Ovary (tissue), 9 donors: Measurements from ENCODE around the gene GOLGA7B. TPM values are rescaled to one million over a fixed set of nuclear protein-coding genes. Genes with fewer than 3 reads are reported as not detected.

Experiments
- DNase-seq, 5 donors: peaks; one replicate each; pipeline ENCODE4 v3.0.0-alpha.2; 2019 to 2020
- H3K27ac ChIP-seq, 2 donors: fragments of 200-600 bp; one replicate each; pipeline versions ENCODE4 v1.5.1 to v1.8.0; 2019 to 2022
- H3K27me3 ChIP-seq: fragments of 200-600 bp; one replicate; pipeline ENCODE4 v1.8.0; 2022
- H3K36me3 ChIP-seq: fragments of 200-600 bp; sonication (generic); one replicate; pipeline ENCODE4 v1.5.1; 2019
- H3K4me1 ChIP-seq: one replicate; pipeline ENCODE4 v1.8.1; 2013; ENCODE audit warnings: mild to moderate bottlenecking, moderate library complexity; ENCODE audit not compliant: insufficient read depth
- H3K4me3 ChIP-seq: fragments of 200-600 bp; sonication (generic); one replicate; pipeline ENCODE4 v1.5.1; 2017
- H3K9me3 ChIP-seq, 2 donors: fragments of 200-600 bp in 1 of 2; sonication (generic) in 1 of 2; one replicate each; pipeline versions ENCODE4 v1.5.1 to v1.8.1; 2013 to 2019; ENCODE audit warnings: mild to moderate bottlenecking in 1 of 2, moderate library complexity in 1 of 2
- CTCF ChIP-seq, 3 donors: fragments of 450-650 bp in 2 of 3; fragments of 200-600 bp in 1 of 3; IDR thresholded peaks; one replicate each; pipeline versions ENCODE4 v1.5.1 to v1.8.0; 2016 to 2022; ENCODE audit warnings: antibody characterized with exemption in 3 of 3, mild to moderate bottlenecking in 1 of 3
- EP300 ChIP-seq: sonication (generic); formaldehyde crosslinking; IDR thresholded peaks from one replicate; pipeline ENCODE4 v1.6.1; 2017; ENCODE audit warnings: antibody characterized with exemption
- POLR2A ChIP-seq: fragments of 450-650 bp; IDR thresholded peaks from one replicate; pipeline ENCODE4 v1.6.1; 2017; ENCODE audit warnings: antibody characterized with exemption, mild to moderate bottlenecking, moderate library complexity
- WGBS, 3 donors: extraction: QIAGEN DNeasy Blood & Tissue Kit in 1 of 3; methylation state at CpG; one replicate each; pipeline versions ENCODE4 v1.1.5 to v1.1.7; 2013 to 2017; 5-methylcytosine and 5-hydroxymethylcytosine counted together
- intact Hi-C, 4 donors: fragments of 100-400 bp; cut with DNase I; formaldehyde crosslinking; loops; one replicate each; pipeline versions ENCODE4 v1.11.0 to v1.15.1; 2022 to 2023
- polyA plus RNA-seq, 2 donors: library from polyadenylated mRNA; stranded (reverse); fragments of 200-250 nt in 1 of 2; fragments of 350-450 nt in 1 of 2; fragmentation: Illumina TruSeq in 1 of 2; extraction: RNeasy Lipid Tissue Mini Kit (QIAGEN cat#74804) in 1 of 2; gene quantifications; one replicate each; pipeline ENCODE4 v1.2.3, GENCODE V29; 2013 to 2014
- total RNA-seq, 7 donors: library from RNA; depleted of rRNA in 2 of 7; stranded (reverse); fragments of >200 nt in 2 of 7; fragmentation: NEBNext Ultra II Directional in 3 of 7; extraction: Animal tissue kit (Norgen Biotek cat#: 25700) in 3 of 7; gene quantifications; one replicate each; pipeline versions ENCODE4 v1.1.0 to v1.2.4, GENCODE V29; 2016 to 2023
- donor health status: DM: no; HTN: no; CAD: no; lungs with moderate emphysema.
- donor health status: DM: no; HTN: no; CAD: no.
- donor health status: Bipolar disorder and iron deficiency.
- donor health status: DM: yes; HTN: yes; CAD: no.
- donor health status: DM: no; HTN: no; CAD: no.
- donor health status: DM: yes; HTN: yes; CAD: no.

The GOLGA7B gene
- total and polyA plus RNA-seq, 9 donors: under 0.01 to 0.30 (median 0.05) TPM; not detected in 2

- no peaks in the 10 kb centered on the region for H3K36me3 ChIP-seq
- H3K27ac ChIP-seq: no peak overlapping the region
- H3K27me3 ChIP-seq: no peaks in the 10 kb centered on the region
- DNase-seq: no peak
- no peaks in the 10 kb centered on the region for H3K9me3 ChIP-seq
- WGBS, 3 donors: 68 to 86% (median 75%) methylated on average over 2 of the region's 2 CpGs
- TF ChIP-seq CTCF (IDR thresholded peaks at IDR 0.05) (no peak), POLR2A (no peak), EP300 (no peak)
- no peak overlapping the region for H3K4me3 ChIP-seq
- intact Hi-C loops: no loop called here
- no peaks in the 10 kb centered on the region for H3K4me1 ChIP-seq
These were observed 42.9 kb downstream of the GOLGA7B start for GRCh38 chr10:97892506-97892905.

DNA sequence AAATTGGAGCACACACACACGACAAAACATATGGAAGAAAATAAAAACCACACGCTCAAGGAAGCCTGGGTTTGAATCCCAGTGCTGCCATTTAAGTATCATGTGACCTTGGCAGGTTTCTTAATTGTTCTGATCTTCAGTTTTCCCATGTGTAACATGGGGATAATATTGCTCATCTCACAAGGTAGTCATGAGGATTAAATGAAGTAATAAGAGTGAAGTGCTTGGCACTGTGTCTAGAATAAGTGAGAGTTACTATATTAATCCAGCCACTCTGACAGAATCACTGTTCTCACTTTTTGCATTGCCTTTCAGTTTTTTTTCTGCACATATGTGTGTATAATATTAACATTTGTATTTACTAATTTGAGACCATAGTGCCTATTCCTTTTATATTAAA, 43.3 kb downstream of the GOLGA7B start:
- no peak for DNase-seq
- intact Hi-C loops: no loop called here
- no peak for TF ChIP-seq CTCF (IDR thresholded peaks at IDR 0.05)
- TF ChIP-seq EP300: no peak
- TF ChIP-seq POLR2A: no peak
- WGBS, 3 donors: 63 to 72% (median 71%) methylated on average over 2 of the region's 2 CpGs
- H3K27me3 ChIP-seq: no peaks in the 10 kb centered on the region
- H3K36me3 ChIP-seq: no peaks in the 10 kb centered on the region
- H3K27ac ChIP-seq: no peak overlapping the region
- H3K4me3 ChIP-seq: no peak overlapping the region
- no peaks in the 10 kb centered on the region for H3K4me1 ChIP-seq
- no peaks in the 10 kb centered on the region for H3K9me3 ChIP-seq

- no peak overlapping the region for H3K27ac ChIP-seq
- H3K9me3 ChIP-seq: no peaks in the 10 kb centered on the region
- H3K4me3 ChIP-seq: no peak overlapping the region
- intact Hi-C loops: no loop called here
- 66 to 77% (median 67%) methylated on average over 3 of the region's 3 CpGs for WGBS, 3 donors
- no peak for TF ChIP-seq EP300
- TF ChIP-seq POLR2A: no peak
- no peak for TF ChIP-seq CTCF (IDR thresholded peaks at IDR 0.05)
- no peaks in the 10 kb centered on the region for H3K36me3 ChIP-seq
- H3K4me1 ChIP-seq: no peaks in the 10 kb centered on the region
- no peaks in the 10 kb centered on the region for H3K27me3 ChIP-seq
- no peak for DNase-seq
These were observed 44.4 kb downstream of the GOLGA7B start for GRCh38 chr10:97894092-97894491.

- DNase-seq: no peak
- TF ChIP-seq POLR2A (no peak), EP300 (no peak), CTCF (IDR thresholded peaks at IDR 0.05) (no peak)
- 83 to 88% (median 85%) methylated on average over 13 of the region's 13 CpGs for WGBS, 3 donors
- no peaks in the 10 kb centered on the region for H3K4me1 ChIP-seq
- no peak overlapping the region for H3K4me3 ChIP-seq
- H3K27me3 ChIP-seq: no peaks in the 10 kb centered on the region
- H3K9me3 ChIP-seq: no peaks in the 10 kb centered on the region
- H3K27ac ChIP-seq: no peak overlapping the region
- H3K36me3 ChIP-seq: no peaks in the 10 kb centered on the region
- intact Hi-C loops: no loop called here
These were observed 45.4 kb downstream of the GOLGA7B start for GRCh38 chr10:97895084-97895483.

DNA sequence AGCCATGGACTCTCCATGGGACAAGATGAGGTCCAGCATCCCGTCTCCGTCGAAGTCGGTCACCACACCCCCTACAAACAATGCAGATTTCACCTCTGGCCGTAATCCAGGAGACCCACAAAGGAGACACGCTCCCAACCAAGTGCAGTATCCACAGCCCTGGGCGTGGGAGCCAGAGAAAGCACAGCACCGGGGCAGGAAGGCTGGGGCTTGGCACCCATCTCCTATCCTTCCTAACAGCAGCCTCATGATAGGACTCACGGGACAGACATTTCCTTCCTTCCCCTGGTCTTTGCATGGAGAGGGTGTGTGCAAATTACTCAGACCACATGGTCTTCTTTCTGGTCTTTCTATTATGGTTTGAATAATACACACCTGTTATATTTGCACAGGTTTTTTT, 46.3 kb downstream of the GOLGA7B start:
- no peaks in the 10 kb centered on the region for H3K36me3 ChIP-seq
- TF ChIP-seq EP300 (no peak), POLR2A (no peak), CTCF (IDR thresholded peaks at IDR 0.05) (no peak)
- no peaks in the 10 kb centered on the region for H3K4me1 ChIP-seq
- WGBS, 3 donors: 67 to 73% (median 68%) methylated on average over 9 of the region's 9 CpGs
- H3K27me3 ChIP-seq: no peaks in the 10 kb centered on the region
- H3K9me3 ChIP-seq: no peaks in the 10 kb centered on the region
- H3K4me3 ChIP-seq: no peak overlapping the region
- DNase-seq: no peak
- intact Hi-C loops: no loop called here
- no peak overlapping the region for H3K27ac ChIP-seq
